H1 (cell line): ENCODE data around the gene DNAAF3. TPM values are rescaled to one million over a fixed set of nuclear protein-coding genes. Genes with fewer than 3 reads are reported as not detected.

ENCODE experiments used
- CTCF ChIA-PET: fragments of 300-600 bp; sonication (Branson Sonifier 250); formaldehyde crosslinking; loops from one replicate; lab custom pipeline; 2021; ENCODE audit not compliant: partially characterized antibody; lab: Charles Lee
- POLR2A ChIA-PET: fragments of 300-600 bp; sonication (Branson Sonifier 250); formaldehyde crosslinking; loops from one replicate; lab custom pipeline; 2021; ENCODE audit warnings: inconsistent platforms; ENCODE audit not compliant: partially characterized antibody; lab: Charles Lee
- DNase-seq, 2 experiments: peaks; one replicate each; pipeline versions ENCODE4 v3.0.0 to v3.0.0-alpha.2; 2010 to 2022; ENCODE audit warnings: low spot score in 2 of 2, low read depth in 1 of 2, mixed read lengths in 1 of 2
- FAIRE-seq: peaks from 2 replicates; lab custom pipeline; 2011; peaks lifted over from hg19 to GRCh38; lab: Jason Lieb, UNC
- H2AFZ ChIP-seq: 2 replicates; pipeline ENCODE4 v1.8.1; 2012; ENCODE audit warnings: low read length, inconsistent platforms
- H2AK5ac ChIP-seq: 2 replicates; pipeline ENCODE4 v1.6.1; 2013; ENCODE audit warnings: low read depth, low read length
- H2BK120ac ChIP-seq: replicated peaks from 2 replicates; pipeline ENCODE3; 2013; ENCODE audit warnings: low read depth, low read length, inconsistent platforms
- H2BK12ac ChIP-seq: 2 replicates; pipeline ENCODE4 v1.6.1; 2013; ENCODE audit warnings: low read depth, low read length
- H2BK15ac ChIP-seq: 2 replicates; pipeline ENCODE4 v1.6.1; 2013; ENCODE audit warnings: low read length
- H2BK20ac ChIP-seq: 2 replicates; pipeline ENCODE4 v1.6.1; 2013; ENCODE audit warnings: low read length
- H2BK5ac ChIP-seq: 2 replicates; pipeline ENCODE4 v1.6.1; 2013; ENCODE audit warnings: low read depth, low read length
- H3K14ac ChIP-seq: 2 replicates; pipeline ENCODE4 v1.6.1; 2013; ENCODE audit warnings: inconsistent platforms; ENCODE audit not compliant: insufficient read length
- H3K18ac ChIP-seq: 2 replicates; pipeline ENCODE4 v1.6.1; 2013; ENCODE audit warnings: low read length; ENCODE audit errors: extremely low read depth
- H3K23ac ChIP-seq: 2 replicates; pipeline ENCODE4 v1.6.1; 2013; ENCODE audit warnings: inconsistent platforms; ENCODE audit not compliant: insufficient read length
- H3K23me2 ChIP-seq: 2 replicates; pipeline ENCODE4 v1.6.1; 2013; ENCODE audit warnings: low read depth, low read length
- H3K27ac ChIP-seq: 2 replicates; pipeline ENCODE4 v1.6.1; 2011; ENCODE audit warnings: low read depth, low read length, inconsistent platforms
- H3K27me3 ChIP-seq, 4 experiments: replicated peaks in 1 of 4; 1 replicate in 1 of 4; 2 replicates in 3 of 4; pipeline versions ENCODE4 v1.6.1 to v1.8.1; 2011 to 2013; ENCODE audit warnings: low read length in 3 of 4, mild to moderate bottlenecking in 3 of 4, inconsistent platforms in 2 of 4, mixed read lengths in 2 of 4, moderate library complexity in 1 of 4; ENCODE audit not compliant: control insufficient read depth in 3 of 4, insufficient read depth in 3 of 4; ENCODE audit errors: extremely low read depth in 1 of 4
- H3K36me3 ChIP-seq, 4 experiments: 2 replicates each; pipeline versions ENCODE4 v1.6.1 to v1.8.1; 2011 to 2013; ENCODE audit warnings: mild to moderate bottlenecking in 4 of 4, low read length in 3 of 4, moderate library complexity in 2 of 4, control low read depth in 1 of 4, inconsistent platforms in 1 of 4; ENCODE audit not compliant: insufficient read depth in 4 of 4, control insufficient read depth in 2 of 4
- H3K4ac ChIP-seq: replicated peaks from 2 replicates; pipeline ENCODE3; 2013; ENCODE audit warnings: low read length, low read depth, mixed read lengths, inconsistent platforms; ENCODE audit not compliant: insufficient read length
- H3K4me1 ChIP-seq, 4 experiments: replicated peaks in 1 of 4; 1 replicate in 1 of 4; 2 replicates in 3 of 4; pipeline versions ENCODE4 v1.6.1 to v1.8.1; 2011 to 2013; ENCODE audit warnings: low read length in 3 of 4, inconsistent platforms in 2 of 4, mixed read lengths in 1 of 4; ENCODE audit not compliant: insufficient read depth in 4 of 4, control insufficient read depth in 3 of 4
- H3K4me2 ChIP-seq, 2 experiments: 2 replicates each; pipeline versions ENCODE4 v1.6.1 to v1.8.1; 2011 to 2013; ENCODE audit warnings: low read depth in 2 of 2, low read length in 2 of 2, control low read depth in 1 of 2, inconsistent platforms in 1 of 2, mild to moderate bottlenecking in 1 of 2; ENCODE audit not compliant: insufficient read depth in 1 of 2
- H3K4me3 ChIP-seq, 4 experiments: fragments of 200-600, 300-600 bp in 1 of 4; sonication (generic), shearing (Covaris generic), sonication (Bioruptor Twin) in 1 of 4; 2 replicates each; pipeline versions ENCODE4 v1.5.1 to v1.8.1; 2011 to 2016; ENCODE audit warnings: low read length in 4 of 4, low read depth in 3 of 4, control low read depth in 2 of 4, inconsistent platforms in 2 of 4, mild to moderate bottlenecking in 2 of 4, mixed read lengths in 1 of 4, moderate library complexity in 1 of 4; ENCODE audit not compliant: insufficient read depth in 2 of 4; ENCODE audit errors: extremely low read depth in 1 of 4
- H3K56ac ChIP-seq: replicated peaks from 2 replicates; pipeline ENCODE3; 2013; ENCODE audit warnings: low read depth, mild to moderate bottlenecking, mixed read lengths, low read length, inconsistent platforms; ENCODE audit not compliant: insufficient read length
- H3K79me1 ChIP-seq: 2 replicates; pipeline ENCODE4 v1.6.1; 2013; ENCODE audit warnings: low read depth, low read length, control low read depth
- H3K79me2 ChIP-seq, 2 experiments: 2 replicates each; pipeline versions ENCODE4 v1.6.1 to v1.8.1; 2012 to 2013; ENCODE audit warnings: low read length in 2 of 2, mild to moderate bottlenecking in 2 of 2, inconsistent platforms in 1 of 2; ENCODE audit not compliant: insufficient read depth in 2 of 2, control insufficient read depth in 1 of 2
- H3K9ac ChIP-seq, 4 experiments: replicated peaks in 1 of 4; 1 replicate in 1 of 4; 2 replicates in 3 of 4; pipeline versions ENCODE4 v1.6.1 to v1.8.1; 2011 to 2013; ENCODE audit warnings: low read depth in 3 of 4, low read length in 3 of 4, control low read depth in 2 of 4, mild to moderate bottlenecking in 2 of 4, moderate library complexity in 2 of 4, inconsistent platforms in 1 of 4; ENCODE audit errors: extremely low read depth in 1 of 4
- H3K9me3 ChIP-seq, 2 experiments: 2 replicates each; pipeline versions ENCODE4 v1.6.1 to v1.8.1; 2012 to 2013; ENCODE audit warnings: mild to moderate bottlenecking in 2 of 2, moderate library complexity in 2 of 2, control low read depth in 1 of 2, inconsistent platforms in 1 of 2, low read depth in 1 of 2, low read length in 1 of 2, mixed read lengths in 1 of 2; ENCODE audit not compliant: insufficient read depth in 2 of 2
- H4K20me1 ChIP-seq, 2 experiments: replicated peaks in 1 of 2; 2 replicates each; pipeline versions ENCODE3 to v1.8.1; 2011 to 2013; ENCODE audit warnings: inconsistent platforms in 2 of 2, low read length in 2 of 2, mild to moderate bottlenecking in 1 of 2; ENCODE audit not compliant: insufficient read depth in 2 of 2, control insufficient read depth in 1 of 2
- H4K5ac ChIP-seq: 2 replicates; pipeline ENCODE4 v1.6.1; 2013; ENCODE audit warnings: low read length, low read depth, mixed read lengths, inconsistent platforms; ENCODE audit not compliant: insufficient read length
- H4K8ac ChIP-seq: 2 replicates; pipeline ENCODE4 v1.8.0; 2013; ENCODE audit warnings: mild to moderate bottlenecking, moderate library complexity, low read length, inconsistent platforms; ENCODE audit not compliant: insufficient read depth; ENCODE audit errors: extremely low read depth
- H4K91ac ChIP-seq: replicated peaks from 2 replicates; pipeline ENCODE3; 2013; ENCODE audit warnings: low read length, mixed read lengths, inconsistent platforms; ENCODE audit not compliant: insufficient read length
- BACH1 ChIP-seq: IDR thresholded peaks from 2 replicates; pipeline ENCODE4 v1.6.1; 2012; ENCODE audit warnings: low read length, improper control_type of control experiment
- BRCA1 ChIP-seq: IDR thresholded peaks from 2 replicates; pipeline ENCODE4 v1.6.1; 2012; ENCODE audit warnings: low read depth, low read length, improper control_type of control experiment
- CHD2 ChIP-seq: IDR thresholded peaks from 2 replicates; pipeline ENCODE4 v1.6.1; 2012; ENCODE audit warnings: low read length, improper control_type of control experiment
- HDAC2 ChIP-seq, 2 experiments: fragments of 300-600 bp in 1 of 2; sonication (generic) in 1 of 2; IDR thresholded peaks; 2 replicates each; pipeline ENCODE4 v1.6.1; 2011 to 2012; ENCODE audit warnings: low read depth in 2 of 2, low read length in 2 of 2, mild to moderate bottlenecking in 2 of 2, moderate library complexity in 2 of 2, borderline replicate concordance in 1 of 2, inconsistent platforms in 1 of 2
- KDM5A ChIP-seq: fragments of 200-600 bp; IDR thresholded peaks from 2 replicates; pipeline ENCODE4 v1.7.1; 2012; ENCODE audit warnings: mild to moderate bottlenecking, low read length, inconsistent platforms, mixed read lengths
- NANOG ChIP-seq: IDR thresholded peaks from 2 replicates; pipeline ENCODE4 v1.6.1; 2011; ENCODE audit warnings: low read length, low read depth, mild to moderate bottlenecking, inconsistent platforms; ENCODE audit not compliant: insufficient read depth, poor library complexity, severe bottlenecking
- NRF1 ChIP-seq: IDR thresholded peaks from 2 replicates; pipeline ENCODE4 v1.6.1; 2011; ENCODE audit warnings: mild to moderate bottlenecking, low read depth, low read length, improper control_type of control experiment
- POLR2A ChIP-seq, 2 experiments: IDR thresholded peaks; 1 replicate in 1 of 2; 2 replicates in 1 of 2; pipeline ENCODE4 v1.6.1; 2011; ENCODE audit warnings: low read depth in 2 of 2, low read length in 2 of 2, mild to moderate bottlenecking in 2 of 2; ENCODE audit errors: control extremely low read depth in 1 of 2
- RBBP5 ChIP-seq: IDR thresholded peaks from 2 replicates; pipeline ENCODE4 v1.7.1; 2012; ENCODE audit warnings: low read depth, mild to moderate bottlenecking, inconsistent platforms, low read length, moderate library complexity, borderline replicate concordance
- RNF2 ChIP-seq: fragments of 200-900, 300-1000 bp; sonication (generic); IDR thresholded peaks from 2 replicates; pipeline ENCODE4 v1.7.1; 2016; ENCODE audit warnings: borderline replicate concordance, low read depth, mild to moderate bottlenecking, antibody characterized with exemption, low read length; ENCODE audit not compliant: poor library complexity, severe bottlenecking; ENCODE audit errors: missing control alignments
- SP2 ChIP-seq: IDR thresholded peaks from 2 replicates; pipeline ENCODE4 v1.6.1; 2012; ENCODE audit warnings: mild to moderate bottlenecking, low read length, inconsistent platforms
- WGBS, 2 experiments: shearing (Covaris generic) in 1 of 2; methylation state at CpG; one replicate each; pipeline versions ENCODE4 v1.1.6 to v1.1.7; 2013 to 2015; ENCODE audit warnings: low lambda C conversion rate in 2 of 2, mixed read lengths in 2 of 2, inconsistent platforms in 1 of 2, low coverage in 1 of 2, missing lambda C conversion rate in 1 of 2; ENCODE audit not compliant: insufficient replicate concordance in 2 of 2, insufficient coverage in 1 of 2, insufficient read length in 1 of 2; ENCODE audit errors: extremely low coverage in 1 of 2, missing lambda C conversion rate in 1 of 2; 5-methylcytosine and 5-hydroxymethylcytosine counted together
- polyA plus RNA-seq, 7 experiments: library from polyadenylated mRNA; depleted of rRNA in 3 of 7; stranded (reverse) in 5 of 7; unstranded in 2 of 7; fragments of >200 nt in 5 of 7; fragments of 200-250 nt in 2 of 7; gene quantifications; 1 replicate in 5 of 7; 2 replicates in 1 of 7; 4 replicates in 1 of 7; pipeline versions ENCODE4 v1.2.1 to v1.2.3, GENCODE V29; 2011 to 2013; ENCODE audit warnings: missing spikeins in 2 of 7, mixed read lengths in 2 of 7
- total RNA-seq: library from RNA; stranded (reverse); fragmentation: NEBNext Ultra II Directional; extraction: Animal tissue kit (Norgen Biotek cat#: 25700); gene quantifications from 2 replicates; pipeline ENCODE4 v1.2.1, GENCODE V29; 2021

DNAAF3 gene
- total and polyA plus RNA-seq, 2 of the 8 experiments (the other 6 are each of a cell fraction or from before 2014, with no cell fraction given): 5.4 to 8.0 TPM

- Histone ChIP-seq H3K79me2 (peaks cover 0 to 28% of the 10 kb centered on the region in 2 experiments; a peak in 2 of 4 replicates), H4K91ac (no peak overlapping the region), H3K23ac (no peak overlapping the region), H3K4me2 (peak overlapping the region; percentile 73 to 99), H2AK5ac (no peak overlapping the region), H2BK5ac (peak overlapping the region; percentile 81), H3K36me3 (no peaks in the 10 kb centered on the region), H2BK12ac (0 out of 2 replicates have a peak overlapping the region, but pooled peaks have one; percentile 68), H2BK15ac (no peak overlapping the region), H3K18ac (no peak overlapping the region; the same call in 1 of the 2 replicates), H2BK20ac (no peak overlapping the region), H3K4ac (no peak overlapping the region), H3K9ac (peak overlapping the region in 3 of 4 experiments; percentile 5 to 74 (median 25); a peak in 4 of 7 replicates), H3K4me3 (peak overlapping the region; percentile 69 to 89 (median 79)), H3K27ac (0 out of 2 replicates have a peak overlapping the region, but pooled peaks have one; percentile 22), H4K8ac (no peak overlapping the region; the same call in 1 of the 2 replicates), H3K14ac (no peak overlapping the region), H2AFZ (0 out of 2 replicates have a peak overlapping the region, but pooled peaks have one; percentile 10), H2BK120ac (no peak overlapping the region), H3K4me1 (peaks cover 0 to 23% (median 17%) of the 10 kb centered on the region in 4 experiments; a peak in 5 of 7 replicates), H3K23me2 (peaks cover 17% of the 10 kb centered on the region), H4K5ac (peak overlapping the region; percentile 57), H3K79me1 (peaks cover 25% of the 10 kb centered on the region), H3K9me3 (no peaks in the 10 kb centered on the region), H3K27me3 (no peaks in the 10 kb centered on the region), H4K20me1 (peaks cover 18 to 21% of the 10 kb centered on the region in 2 experiments), H3K56ac (peak overlapping the region; percentile 83)
- ChIA-PET POLR2A (interaction anchor here (0.6 to 6.4 kb wide), 32 partner anchors 8 to 652 kb away, joined by 3 to 72 read pairs (median 4); partner anchors contain the start of genes BRSK1, HSPBP1 and ZNF628), CTCF (interaction anchor here (0.6 to 2.4 kb wide), 12 partner anchors 12 to 47 kb away, joined by 3 to 7 read pairs (median 4); no protein-coding TSS in a partner anchor)
- peak; percentile 36 for FAIRE-seq
- peak; percentile 92 to 93 for DNase-seq
- 2% methylated on average over 41 of the region's 44 CpGs; no CpG with 5 or more reads in 1 of the 2 experiments for WGBS, 2 experiments
- TF ChIP-seq KDM5A (no peak), BRCA1 (no peak), BACH1 (no peak), POLR2A (IDR thresholded peaks at IDR 0.05; ENCODE audit: control extremely low read depth in 1 of 2, low read depth in 2 of 2, low read length in 2 of 2) (no peak), RBBP5 (no peak), RNF2 (no peak), SP2 (no peak), HDAC2 (IDR thresholded peaks at IDR 0.05; ENCODE audit: borderline replicate concordance in 1 of 2, low read depth in 2 of 2, low read length in 2 of 2) (no peak), NRF1 (no peak), CHD2 (no peak), NANOG (peak; percentile 26)
Measured at GRCh38 chr19:55117663-55118391, 48.6 kb downstream of the DNAAF3 start.
